Astrocyte of the cerebellum (primary cell): Measurements from ENCODE around the gene FTCDNL1.

Experiments
- DNase-seq: peaks from one replicate; pipeline ENCODE4 v3.0.0-alpha.2; 2011; ENCODE audit warnings: low read depth
- H3K4me3 ChIP-seq: 2 replicates; pipeline ENCODE4 v1.5.1; 2011; ENCODE audit warnings: mild to moderate bottlenecking, low read depth, low read length, moderate library complexity
- CTCF ChIP-seq: IDR thresholded peaks from 2 replicates; pipeline ENCODE4 v1.5.1; 2012; ENCODE audit warnings: low read length, low read depth, moderate library complexity, mild to moderate bottlenecking; ENCODE audit errors: missing control alignments
- in situ Hi-C: cut with HindIII; loops from 2 replicates; pipeline ENCODE4 v1.10.0; 2017; ENCODE audit warnings: low sequenced_read_pairs

Gene FTCDNL1

GRCh38 chr2:199804831-199805230 is 46.2 kb downstream of the FTCDNL1 start:
- TF ChIP-seq CTCF, result no peak
- no peak for DNase-seq
- no peak overlapping the region for H3K4me3 ChIP-seq
- in situ Hi-C loops, result no loop called here

GRCh38 chr2:199798831-199799580 is 52.0 kb downstream of the FTCDNL1 start:
- H3K4me3 ChIP-seq, result no peak overlapping the region
- in situ Hi-C loops, result no loop called here
- TF ChIP-seq CTCF, result no peak
- DNase-seq, result peak; percentile 34

GRCh38 chr2:199797431-199798403 is 53.3 kb downstream of the FTCDNL1 start:
- no peak for TF ChIP-seq CTCF
- DNase-seq, result no peak
- in situ Hi-C loops, result no loop called here
- H3K4me3 ChIP-seq, result no peak overlapping the region

GRCh38 chr2:199792381-199792780 is 58.6 kb downstream of the FTCDNL1 start:
- no peak for TF ChIP-seq CTCF

GRCh38 chr2:199791326-199791725 is 59.7 kb downstream of the FTCDNL1 start:
- no peak for TF ChIP-seq CTCF
- DNase-seq, result no peak
- in situ Hi-C loops, result no loop called here
- H3K4me3 ChIP-seq, result no peak overlapping the region

More at GRCh38 chr2:199792381-199792780, 58.6 kb downstream of the FTCDNL1 start:
- no peak overlapping the region for H3K4me3 ChIP-seq
- in situ Hi-C loops, result no loop called here
- DNase-seq, result no peak

- no peak overlapping the region for H3K4me3 ChIP-seq
- no peak for DNase-seq
- in situ Hi-C loops, result no loop called here
- TF ChIP-seq CTCF, result no peak
Observed at GRCh38 chr2:199784512-199784911, 66.5 kb downstream of the FTCDNL1 start.
